Ectodermal cell (in vitro differentiated cells): Measurements from ENCODE around the gene TUBB8B.
"Not testable (repeated sequence)": the region's sequence is repeated elsewhere in the genome, so short reads cannot be mapped to it uniquely, and the experiment has no call there.

Source experiments
- H3K27ac ChIP-seq: 2 replicates; pipeline ENCODE4 v1.7.0; 2013; ENCODE audit warnings: mild to moderate bottlenecking, low read depth, low read length; ENCODE audit not compliant: insufficient read depth, poor library complexity, severe bottlenecking
- H3K27me3 ChIP-seq: 2 replicates; pipeline ENCODE4 v1.7.0; 2013; ENCODE audit warnings: mild to moderate bottlenecking, low read length; ENCODE audit not compliant: insufficient read depth, control insufficient read depth, poor library complexity, severe bottlenecking
- H3K36me3 ChIP-seq: one replicate; pipeline ENCODE4 v1.7.0; 2013; ENCODE audit warnings: low read length; ENCODE audit not compliant: control insufficient read depth, insufficient read depth
- H3K4me1 ChIP-seq: one replicate; pipeline ENCODE4 v1.7.0; 2013; ENCODE audit warnings: low read length; ENCODE audit not compliant: control insufficient read depth, insufficient read depth
- H3K4me3 ChIP-seq: 2 replicates; pipeline ENCODE4 v1.7.0; 2013; ENCODE audit warnings: low read depth, low read length, control low read depth; ENCODE audit not compliant: insufficient read depth
- H3K9me3 ChIP-seq: 2 replicates; pipeline ENCODE4 v1.7.0; 2013; ENCODE audit warnings: mild to moderate bottlenecking, low read length, moderate library complexity; ENCODE audit not compliant: control insufficient read depth
- WGBS, 2 experiments: methylation state at CpG; one replicate each; pipeline ENCODE4 v1.1.7; 2013; ENCODE audit warnings: missing lambda C conversion rate in 2 of 2; 5-methylcytosine and 5-hydroxymethylcytosine counted together

Gene TUBB8B

GRCh38 chr18:13177-13576, 36.2 kb downstream of the TUBB8B start:
- H3K27ac ChIP-seq, H3K9me3 ChIP-seq, H3K27me3 ChIP-seq, H3K36me3 ChIP-seq, H3K4me3 ChIP-seq, H3K4me1 ChIP-seq: not testable (repeated sequence)
- no CpG with 5 or more reads among the region's 6 CpGs for WGBS, 2 experiments

- not testable (repeated sequence) for H3K27me3 ChIP-seq, H3K9me3 ChIP-seq, H3K4me3 ChIP-seq, H3K27ac ChIP-seq, H3K36me3 ChIP-seq, H3K4me1 ChIP-seq
- no CpG with 5 or more reads among the region's 9 CpGs for WGBS, 2 experiments
These were observed 36.6 kb downstream of the TUBB8B start for GRCh38 chr18:12773-13172.

DNA sequence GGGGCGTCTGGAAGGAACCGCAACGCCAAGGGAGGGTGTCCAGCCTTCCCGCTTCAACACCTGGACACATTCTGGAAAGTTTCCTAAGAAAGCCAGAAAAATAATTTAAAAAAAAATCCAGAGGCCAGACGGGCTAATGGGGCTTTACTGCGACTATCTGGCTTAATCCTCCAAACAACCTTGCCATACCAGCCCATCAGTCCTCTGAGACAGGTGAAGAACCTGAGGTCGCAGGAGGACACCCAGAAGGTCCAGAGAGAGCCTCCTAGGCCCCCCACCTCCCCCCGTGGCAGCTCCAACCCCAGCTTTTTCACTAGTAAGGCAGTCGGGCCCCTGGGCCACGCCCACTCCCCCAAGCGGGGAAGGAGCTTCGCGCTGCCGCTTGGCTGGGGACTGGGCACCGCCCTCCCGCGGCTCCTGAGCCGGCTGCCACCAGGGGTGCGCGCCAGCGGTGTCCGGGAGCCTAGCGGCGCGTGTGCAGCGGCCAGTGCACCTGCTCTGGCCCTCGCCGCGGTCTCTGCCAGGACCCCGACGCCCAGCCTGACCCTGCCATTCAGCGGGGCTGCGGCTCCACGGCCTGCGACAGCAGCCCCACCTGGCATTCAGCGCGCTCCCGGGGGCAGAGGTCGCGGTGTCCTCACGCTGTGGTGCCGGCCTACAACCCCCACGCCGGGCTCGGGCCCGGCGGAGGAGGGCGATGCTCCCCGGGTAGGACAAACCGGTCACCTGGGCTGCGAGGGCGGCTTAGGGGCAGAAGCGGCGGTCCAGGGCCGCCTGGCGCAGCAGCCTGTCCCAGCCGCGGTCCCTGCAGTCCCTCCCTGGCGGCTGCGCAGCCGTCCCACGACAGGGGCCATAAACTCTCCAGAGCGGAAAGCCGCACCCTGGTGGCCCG, 37.8 kb downstream of the TUBB8B start:
- 94% methylated on average over 13 to 14 of the region's 65 CpGs for WGBS, 2 experiments
- H3K36me3 ChIP-seq, H3K4me3 ChIP-seq, H3K27me3 ChIP-seq, H3K9me3 ChIP-seq, H3K4me1 ChIP-seq, H3K27ac ChIP-seq: not testable (repeated sequence)

DNA sequence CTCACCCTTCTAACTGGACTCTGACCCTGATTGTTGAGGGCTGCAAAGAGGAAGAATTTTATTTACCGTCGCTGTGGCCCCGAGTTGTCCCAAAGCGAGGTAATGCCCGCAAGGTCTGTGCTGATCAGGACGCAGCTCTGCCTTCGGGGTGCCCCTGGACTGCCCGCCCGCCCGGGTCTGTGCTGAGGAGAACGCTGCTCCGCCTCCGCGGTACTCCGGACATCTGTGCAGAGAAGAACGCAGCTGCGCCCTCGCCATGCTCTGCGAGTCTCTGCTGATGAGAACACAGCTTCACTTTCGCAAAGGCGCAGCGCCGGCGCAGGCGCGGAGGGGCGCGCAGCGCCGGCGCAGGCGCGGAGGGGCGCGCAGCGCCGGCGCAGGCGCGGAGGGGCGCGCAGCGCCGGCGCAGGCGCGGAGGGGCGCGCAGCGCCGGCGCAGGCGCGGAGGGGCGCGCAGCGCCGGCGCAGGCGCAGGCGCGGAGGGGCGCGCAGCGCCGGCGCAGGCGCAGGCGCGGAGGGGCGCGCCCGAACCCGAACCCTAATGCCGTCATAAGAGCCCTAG, 38.7 kb downstream of the TUBB8B start:
- H3K9me3 ChIP-seq, H3K27me3 ChIP-seq, H3K4me3 ChIP-seq, H3K36me3 ChIP-seq, H3K4me1 ChIP-seq, H3K27ac ChIP-seq: not testable (repeated sequence)
- WGBS, 2 experiments: 90% methylated on average over 14 to 18 of the region's 75 CpGs

GRCh38 chr18:9937-10336, 39.5 kb downstream of the TUBB8B start:
- H3K27ac ChIP-seq, H3K36me3 ChIP-seq, H3K9me3 ChIP-seq, H3K4me3 ChIP-seq, H3K4me1 ChIP-seq, H3K27me3 ChIP-seq: not testable (repeated sequence)
